Panc1 (cell line): Measurements from ENCODE around the gene ANGPTL1. TPM values are rescaled to one million over a fixed set of nuclear protein-coding genes. Genes with fewer than 3 reads are reported as not detected.

Source experiments
- ATAC-seq: fragments of 200-7000 bp; cut with Tn5 transposase; 2 replicates; pipeline ENCODE4 v1.9.1; 2020; ENCODE audit warnings: mild to moderate bottlenecking, moderate library complexity
- BruUV-seq: library from RNA; stranded (reverse); fragments of 400-500 nt; replicated peaks from 2 replicates; lab custom pipeline; 2021; lab: Mats Ljungman, UMichigan
- CTCF ChIA-PET: fragments of 300-600 bp; sonication (Branson Sonifier 250); formaldehyde crosslinking; loops from one replicate; lab custom pipeline; 2022; ENCODE audit warnings: antibody characterized with exemption; lab: Charles Lee
- POLR2A ChIA-PET: fragments of 300-600 bp; sonication (Branson Sonifier 250); formaldehyde crosslinking; loops from one replicate; lab custom pipeline; 2022; ENCODE audit warnings: antibody characterized with exemption; lab: Charles Lee
- DNase-seq: peaks from one replicate; pipeline ENCODE4 v3.0.0-alpha.2; 2010; ENCODE audit warnings: low read depth, low spot score
- H3K27ac ChIP-seq: 2 replicates; pipeline ENCODE4 v1.5.1; 2011; ENCODE audit warnings: mild to moderate bottlenecking, low read length, inconsistent platforms
- H3K27me3 ChIP-seq: fragments of 200-500 bp; sonication (Bioruptor generic); 2 replicates; pipeline ENCODE4 v1.6.0; 2014; ENCODE audit warnings: low read length, inconsistent platforms; ENCODE audit not compliant: control insufficient read depth, insufficient read depth
- H3K36me3 ChIP-seq: fragments of 200-500 bp; sonication (Bioruptor generic); 2 replicates; pipeline ENCODE4 v1.5.1; 2014; ENCODE audit warnings: inconsistent platforms, mild to moderate bottlenecking, low read length, moderate library complexity; ENCODE audit not compliant: control insufficient read depth, insufficient read depth
- H3K4me1 ChIP-seq: 2 replicates; pipeline ENCODE4 v1.5.1; 2011; ENCODE audit warnings: inconsistent platforms, mild to moderate bottlenecking, low read length, moderate library complexity; ENCODE audit not compliant: control insufficient read depth, insufficient read depth
- H3K4me3 ChIP-seq, 2 experiments: 2 replicates each; pipeline ENCODE4 v1.5.1; 2011 to 2012; ENCODE audit warnings: low read depth in 2 of 2, low read length in 2 of 2, mild to moderate bottlenecking in 2 of 2, inconsistent platforms in 1 of 2, moderate library complexity in 1 of 2
- H3K9me3 ChIP-seq: fragments of 200-500 bp; sonication (Bioruptor generic); 2 replicates; pipeline ENCODE4 v1.5.1; 2014; ENCODE audit warnings: low read depth, mild to moderate bottlenecking, inconsistent platforms, low read length, moderate library complexity; ENCODE audit not compliant: control insufficient read depth, insufficient read depth
- POLR2AphosphoS5 ChIP-seq: IDR thresholded peaks from 2 replicates; pipeline ENCODE4 v1.6.1; 2012; ENCODE audit warnings: mild to moderate bottlenecking, low read depth, low read length, moderate library complexity
- SIN3A ChIP-seq: IDR thresholded peaks from 2 replicates; pipeline ENCODE4 v1.6.1; 2012; ENCODE audit warnings: low read depth, mild to moderate bottlenecking, low read length, moderate library complexity, borderline replicate concordance; ENCODE audit not compliant: insufficient read depth
- TCF7L2 ChIP-seq: IDR thresholded peaks from 2 replicates; pipeline ENCODE4 v1.6.1; 2011; ENCODE audit warnings: mild to moderate bottlenecking, low read depth, low read length, inconsistent platforms
- in situ Hi-C: cut with HindIII; loops from 2 replicates; pipeline ENCODE4 v1.10.0; 2016; ENCODE audit warnings: low sequenced_read_pairs, low pct_unique_long_range_greater_than_20kb
- intact Hi-C: fragments of 100-400 bp; cut with micrococcal nuclease; formaldehyde crosslinking; loops from one replicate; pipeline ENCODE4 v1.10.0; 2022; ENCODE audit not compliant: unreplicated experiment
- total RNA-seq: library from RNA; stranded (reverse); gene quantifications from one replicate; pipeline ENCODE4 v1.2.1, GENCODE V29; 2021; ENCODE audit not compliant: unreplicated experiment
- TF ChIP-seq, protein P1 (sequence below), 2 experiments: IDR thresholded peaks; 2 replicates each; pipeline ENCODE4 v1.6.1; 2011 to 2012; ENCODE audit warnings: low read depth in 2 of 2, control low read depth in 1 of 2, low read length in 1 of 2, mild to moderate bottlenecking in 1 of 2, moderate library complexity in 1 of 2; ENCODE audit not compliant: insufficient read depth in 1 of 2
- TF ChIP-seq, protein P2 (sequence below): fragments of 450-650 bp; IDR thresholded peaks from 2 replicates; pipeline ENCODE4 v1.5.1; 2017; ENCODE audit warnings: mild to moderate bottlenecking

The ANGPTL1 gene
- total RNA-seq, 1 experiment from 2014 or later, result not detected

DNA sequence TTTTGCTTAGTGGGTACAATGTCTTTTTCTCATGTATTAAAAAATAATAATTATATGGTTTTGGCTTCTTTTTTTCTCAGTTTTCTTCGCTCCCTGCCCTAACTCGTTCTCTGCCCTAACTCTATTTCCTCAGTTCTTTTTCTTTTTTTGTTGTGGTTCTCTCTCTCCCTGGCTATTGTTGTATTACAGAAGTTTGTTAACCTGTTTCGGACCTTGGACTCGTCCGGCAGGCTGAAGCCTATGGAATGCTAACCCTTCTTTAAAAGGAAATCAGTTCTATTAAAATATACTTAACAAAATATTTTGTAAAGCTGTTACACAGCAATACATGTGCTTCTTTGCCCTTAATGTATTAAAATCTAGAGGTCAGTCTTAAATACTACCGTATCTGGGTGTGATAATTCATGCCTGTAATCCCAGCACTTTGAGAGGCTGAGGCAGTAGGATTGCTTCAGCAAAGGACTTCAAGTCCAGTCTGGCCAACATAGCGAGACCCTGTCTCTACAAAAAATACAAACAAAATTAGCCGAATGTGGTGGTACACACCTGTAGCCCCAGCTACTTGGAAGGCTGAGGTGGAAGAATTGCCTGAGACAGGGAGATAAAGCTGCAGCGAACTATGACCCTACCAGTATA lies 64.1 kb downstream of the ANGPTL1 start:
- H3K27ac ChIP-seq, result no peak overlapping the region
- no TSS peak for BruUV-seq
- no peak overlapping the region for H3K4me3 ChIP-seq
- DNase-seq (no peak), ATAC-seq (no peak)
- ChIA-PET POLR2A (interaction anchor here (0.7 kb wide), 1 partner anchor 100 kb away, joined by 3 read pairs; no protein-coding TSS in a partner anchor), CTCF (interaction anchor here (0.6 kb wide), 1 partner anchor 359 kb away, joined by 5 read pairs; no protein-coding TSS in a partner anchor)
- in situ Hi-C loops (no loop called here), intact Hi-C loops (no loop called here)
- no peaks in the 10 kb centered on the region for H3K4me1 ChIP-seq
- H3K27me3 ChIP-seq, result no peaks in the 10 kb centered on the region
- TF ChIP-seq, protein P1, sequence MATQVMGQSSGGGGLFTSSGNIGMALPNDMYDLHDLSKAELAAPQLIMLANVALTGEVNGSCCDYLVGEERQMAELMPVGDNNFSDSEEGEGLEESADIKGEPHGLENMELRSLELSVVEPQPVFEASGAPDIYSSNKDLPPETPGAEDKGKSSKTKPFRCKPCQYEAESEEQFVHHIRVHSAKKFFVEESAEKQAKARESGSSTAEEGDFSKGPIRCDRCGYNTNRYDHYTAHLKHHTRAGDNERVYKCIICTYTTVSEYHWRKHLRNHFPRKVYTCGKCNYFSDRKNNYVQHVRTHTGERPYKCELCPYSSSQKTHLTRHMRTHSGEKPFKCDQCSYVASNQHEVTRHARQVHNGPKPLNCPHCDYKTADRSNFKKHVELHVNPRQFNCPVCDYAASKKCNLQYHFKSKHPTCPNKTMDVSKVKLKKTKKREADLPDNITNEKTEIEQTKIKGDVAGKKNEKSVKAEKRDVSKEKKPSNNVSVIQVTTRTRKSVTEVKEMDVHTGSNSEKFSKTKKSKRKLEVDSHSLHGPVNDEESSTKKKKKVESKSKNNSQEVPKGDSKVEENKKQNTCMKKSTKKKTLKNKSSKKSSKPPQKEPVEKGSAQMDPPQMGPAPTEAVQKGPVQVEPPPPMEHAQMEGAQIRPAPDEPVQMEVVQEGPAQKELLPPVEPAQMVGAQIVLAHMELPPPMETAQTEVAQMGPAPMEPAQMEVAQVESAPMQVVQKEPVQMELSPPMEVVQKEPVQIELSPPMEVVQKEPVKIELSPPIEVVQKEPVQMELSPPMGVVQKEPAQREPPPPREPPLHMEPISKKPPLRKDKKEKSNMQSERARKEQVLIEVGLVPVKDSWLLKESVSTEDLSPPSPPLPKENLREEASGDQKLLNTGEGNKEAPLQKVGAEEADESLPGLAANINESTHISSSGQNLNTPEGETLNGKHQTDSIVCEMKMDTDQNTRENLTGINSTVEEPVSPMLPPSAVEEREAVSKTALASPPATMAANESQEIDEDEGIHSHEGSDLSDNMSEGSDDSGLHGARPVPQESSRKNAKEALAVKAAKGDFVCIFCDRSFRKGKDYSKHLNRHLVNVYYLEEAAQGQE (IDR thresholded peaks at IDR 0.05; ENCODE audit: insufficient read depth in 1 of 2, low read depth in 2 of 2, low read length in 1 of 2), result no peak
- TF ChIP-seq TCF7L2, result no peak
- TF ChIP-seq SIN3A, result no peak
- no peaks in the 10 kb centered on the region for H3K9me3 ChIP-seq
- no peaks in the 10 kb centered on the region for H3K36me3 ChIP-seq

DNA sequence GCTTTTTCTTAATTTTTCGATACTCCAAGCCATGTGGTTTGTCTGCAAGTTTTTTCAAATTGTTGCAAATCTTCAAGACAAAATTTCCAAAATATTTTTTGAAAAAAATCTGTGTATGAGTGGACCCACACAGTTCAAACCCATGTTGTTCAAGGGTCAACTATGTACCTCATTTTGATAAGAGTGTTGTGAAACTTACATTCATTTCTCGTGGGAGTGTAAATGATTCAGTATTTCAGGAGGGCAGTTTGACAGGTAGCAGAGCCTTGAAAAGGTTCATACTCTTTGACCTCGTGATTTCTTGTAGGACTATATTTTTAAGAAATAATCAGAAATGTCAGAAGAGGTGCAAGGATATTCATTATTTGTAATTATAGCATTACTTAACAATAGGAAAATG lies 68.0 kb downstream of the ANGPTL1 start:
- H3K36me3 ChIP-seq, result no peaks in the 10 kb centered on the region
- CTCF ChIA-PET, result no interaction called here
- H3K9me3 ChIP-seq, result no peaks in the 10 kb centered on the region
- BruUV-seq, result no TSS peak
- intact Hi-C loops (no loop called here), in situ Hi-C loops (no loop called here)
- POLR2A ChIA-PET, result no interaction called here
- no peaks in the 10 kb centered on the region for H3K4me1 ChIP-seq
- ATAC-seq (no peak), DNase-seq (no peak)
- no peaks in the 10 kb centered on the region for H3K27me3 ChIP-seq
- no peak overlapping the region for H3K4me3 ChIP-seq
- no peak overlapping the region for H3K27ac ChIP-seq
- no peak for TF ChIP-seq POLR2AphosphoS5
- TF ChIP-seq, protein P2, sequence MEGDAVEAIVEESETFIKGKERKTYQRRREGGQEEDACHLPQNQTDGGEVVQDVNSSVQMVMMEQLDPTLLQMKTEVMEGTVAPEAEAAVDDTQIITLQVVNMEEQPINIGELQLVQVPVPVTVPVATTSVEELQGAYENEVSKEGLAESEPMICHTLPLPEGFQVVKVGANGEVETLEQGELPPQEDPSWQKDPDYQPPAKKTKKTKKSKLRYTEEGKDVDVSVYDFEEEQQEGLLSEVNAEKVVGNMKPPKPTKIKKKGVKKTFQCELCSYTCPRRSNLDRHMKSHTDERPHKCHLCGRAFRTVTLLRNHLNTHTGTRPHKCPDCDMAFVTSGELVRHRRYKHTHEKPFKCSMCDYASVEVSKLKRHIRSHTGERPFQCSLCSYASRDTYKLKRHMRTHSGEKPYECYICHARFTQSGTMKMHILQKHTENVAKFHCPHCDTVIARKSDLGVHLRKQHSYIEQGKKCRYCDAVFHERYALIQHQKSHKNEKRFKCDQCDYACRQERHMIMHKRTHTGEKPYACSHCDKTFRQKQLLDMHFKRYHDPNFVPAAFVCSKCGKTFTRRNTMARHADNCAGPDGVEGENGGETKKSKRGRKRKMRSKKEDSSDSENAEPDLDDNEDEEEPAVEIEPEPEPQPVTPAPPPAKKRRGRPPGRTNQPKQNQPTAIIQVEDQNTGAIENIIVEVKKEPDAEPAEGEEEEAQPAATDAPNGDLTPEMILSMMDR, result no peak
- TF ChIP-seq, protein P1 (IDR thresholded peaks at IDR 0.05; ENCODE audit: insufficient read depth in 1 of 2, low read depth in 2 of 2, low read length in 1 of 2), result no peak
- TF ChIP-seq SIN3A, result no peak
- TF ChIP-seq TCF7L2, result no peak

Other genes with a start within 250 kb of the ANGPTL1 start
- 5.4 TPM for gene RALGPS2, start 145.8 kb downstream of the ANGPTL1 start, total RNA-seq
- gene FAM20B, start 154.8 kb upstream of the ANGPTL1 start, total RNA-seq, result 49.9 TPM
- gene TOR3A, start 211.0 kb upstream of the ANGPTL1 start, total RNA-seq, result 51.5 TPM